Bone marrow (tissue), 2 donors: ENCODE results near the gene GRWD1.
A peak's percentile ranks its signal among the peaks of the same experiment; 100 is the strongest.

Experiments
- DNase-seq, 2 donors: peaks; one replicate each; lab custom pipeline; 2025; lab: John Stamatoyannopoulos, UW

The GRWD1 gene

GRCh38 chr19:48498595-48499311, 53.0 kb downstream of the GRWD1 start:
- DNase-seq = no peak

DNA sequence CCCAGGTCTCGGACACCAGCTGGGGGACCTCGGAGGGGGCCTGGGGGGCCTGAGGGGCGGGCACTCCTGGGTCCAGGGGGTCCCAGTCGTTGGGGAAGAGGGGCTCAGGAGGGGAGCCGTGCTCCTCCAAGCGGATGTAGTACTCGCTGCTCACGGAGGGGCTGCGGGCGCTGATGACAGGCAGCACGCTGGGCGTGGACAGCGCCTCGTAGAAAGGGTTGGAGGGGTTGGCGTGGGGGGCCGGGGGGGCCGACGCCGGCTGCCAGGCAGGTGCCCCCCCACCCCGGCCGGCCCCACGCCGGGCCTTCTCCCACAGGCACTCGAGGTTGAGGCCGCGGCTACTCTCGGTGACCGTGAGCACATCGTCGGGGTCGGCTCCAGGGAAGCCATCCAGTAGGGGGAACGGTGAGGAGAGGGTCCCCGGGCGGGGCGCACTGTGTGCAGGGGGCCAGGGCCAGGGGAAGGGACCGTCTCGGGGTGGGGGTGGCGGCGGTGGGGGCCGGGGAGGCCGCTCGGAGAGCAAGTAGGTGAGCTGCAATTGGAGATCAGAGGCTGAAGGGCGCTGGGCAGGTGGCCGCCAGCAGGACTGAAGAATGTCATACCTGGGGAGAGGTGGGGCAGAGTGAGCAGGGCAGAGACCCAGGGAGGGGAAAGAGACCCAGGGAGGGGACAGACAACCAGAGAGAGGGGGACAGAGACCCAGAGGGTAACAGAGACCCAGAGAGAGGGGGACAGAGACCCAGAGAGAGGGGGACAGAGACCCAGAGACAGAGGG, 53.7 kb downstream of the GRWD1 start:
- DNase-seq = no peak

GRCh38 chr19:48500830-48501493, 55.2 kb downstream of the GRWD1 start:
- DNase-seq = no peak

GRCh38 chr19:48501494-48502349, 55.9 kb downstream of the GRWD1 start:
- peak; percentile 32 to 56 for DNase-seq

DNA sequence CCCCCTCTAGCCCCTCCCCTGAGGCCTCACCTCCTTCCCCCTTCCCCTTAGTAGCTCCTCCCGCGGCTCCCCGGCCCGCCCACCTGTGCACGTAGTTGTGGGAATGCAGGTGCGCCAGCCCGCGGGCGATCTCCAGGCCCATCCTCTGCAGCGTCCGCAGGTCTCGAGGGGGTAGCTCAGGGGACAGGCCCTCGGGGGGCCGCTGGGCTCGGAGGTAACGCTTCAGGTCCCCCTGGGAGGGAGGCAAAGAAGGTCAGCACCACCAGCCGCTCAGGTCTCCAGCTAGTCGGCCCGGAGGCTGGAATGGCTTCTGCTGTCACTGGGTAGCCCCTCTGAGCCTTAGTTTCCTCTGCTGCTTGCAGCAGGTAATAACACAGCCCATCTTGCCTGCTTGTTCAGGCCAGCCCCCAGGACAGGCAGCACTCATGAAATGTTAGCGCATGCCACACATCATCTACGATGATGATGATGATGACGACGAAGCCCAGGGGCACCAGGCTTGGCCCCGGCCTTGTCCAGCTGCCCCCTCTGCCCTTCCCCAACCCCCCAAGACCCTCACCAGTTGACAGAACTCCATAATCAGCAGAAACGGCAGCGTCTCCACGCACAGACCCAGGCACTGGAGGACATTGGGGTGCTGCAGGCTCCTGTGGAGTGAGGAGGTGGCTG, 56.7 kb downstream of the GRWD1 start:
- DNase-seq = no peak

GRCh38 chr19:48506138-48506733, 60.5 kb downstream of the GRWD1 start:
- peak in 1 of 2 donors; percentile 40 for DNase-seq
